GM12865 (cell line): ENCODE data around the gene CDH13.

Source experiments
- DNase-seq: peaks from one replicate; pipeline ENCODE4 v3.0.0; 2010; ENCODE audit warnings: low read depth
- H3K4me3 ChIP-seq: 2 replicates; pipeline ENCODE4 v1.5.1; 2011; ENCODE audit warnings: mild to moderate bottlenecking, low read depth, low read length, control low read depth
- TF ChIP-seq, protein P1 (sequence below): IDR thresholded peaks from 2 replicates; pipeline ENCODE4 v1.5.1; 2011; ENCODE audit warnings: low read length, control low read depth, low read depth, inconsistent platforms; ENCODE audit not compliant: insufficient read depth; ENCODE audit errors: missing control alignments

The CDH13 gene

DNA sequence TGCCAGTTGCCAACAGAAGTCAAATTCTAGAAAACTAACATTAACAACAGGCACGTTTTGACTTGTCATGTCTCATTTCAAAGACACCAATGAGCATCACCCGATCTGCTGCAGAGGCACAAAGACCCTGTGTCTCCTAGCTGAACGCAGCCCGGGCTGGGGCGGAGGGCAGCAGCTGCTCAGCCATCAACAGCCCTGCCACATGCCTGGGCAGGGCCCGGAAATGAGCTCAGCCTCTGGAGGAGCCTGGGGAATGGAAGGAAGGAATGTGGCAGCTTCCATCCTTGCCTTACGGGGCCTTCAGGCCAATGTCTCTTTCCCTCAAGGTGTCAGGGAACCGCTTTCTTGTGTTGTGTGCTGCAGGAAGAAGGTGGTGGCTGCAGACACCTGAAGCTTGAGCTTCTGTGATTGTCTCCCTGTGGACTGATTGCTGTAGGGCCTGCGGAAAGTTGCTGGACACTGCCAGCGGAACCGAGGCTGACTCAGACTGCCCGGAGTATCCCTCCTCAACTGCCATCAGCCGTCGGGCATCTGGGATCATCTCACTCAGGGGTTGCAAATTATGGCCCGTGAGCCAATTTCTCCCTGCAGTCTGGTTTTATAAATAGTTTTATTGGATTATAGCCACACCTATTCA lies 7.3 kb downstream of the CDH13 start:
- DNase-seq, result no peak
- H3K4me3 ChIP-seq, result no peak overlapping the region
- TF ChIP-seq, protein P1, sequence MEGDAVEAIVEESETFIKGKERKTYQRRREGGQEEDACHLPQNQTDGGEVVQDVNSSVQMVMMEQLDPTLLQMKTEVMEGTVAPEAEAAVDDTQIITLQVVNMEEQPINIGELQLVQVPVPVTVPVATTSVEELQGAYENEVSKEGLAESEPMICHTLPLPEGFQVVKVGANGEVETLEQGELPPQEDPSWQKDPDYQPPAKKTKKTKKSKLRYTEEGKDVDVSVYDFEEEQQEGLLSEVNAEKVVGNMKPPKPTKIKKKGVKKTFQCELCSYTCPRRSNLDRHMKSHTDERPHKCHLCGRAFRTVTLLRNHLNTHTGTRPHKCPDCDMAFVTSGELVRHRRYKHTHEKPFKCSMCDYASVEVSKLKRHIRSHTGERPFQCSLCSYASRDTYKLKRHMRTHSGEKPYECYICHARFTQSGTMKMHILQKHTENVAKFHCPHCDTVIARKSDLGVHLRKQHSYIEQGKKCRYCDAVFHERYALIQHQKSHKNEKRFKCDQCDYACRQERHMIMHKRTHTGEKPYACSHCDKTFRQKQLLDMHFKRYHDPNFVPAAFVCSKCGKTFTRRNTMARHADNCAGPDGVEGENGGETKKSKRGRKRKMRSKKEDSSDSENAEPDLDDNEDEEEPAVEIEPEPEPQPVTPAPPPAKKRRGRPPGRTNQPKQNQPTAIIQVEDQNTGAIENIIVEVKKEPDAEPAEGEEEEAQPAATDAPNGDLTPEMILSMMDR, result no peak

DNA sequence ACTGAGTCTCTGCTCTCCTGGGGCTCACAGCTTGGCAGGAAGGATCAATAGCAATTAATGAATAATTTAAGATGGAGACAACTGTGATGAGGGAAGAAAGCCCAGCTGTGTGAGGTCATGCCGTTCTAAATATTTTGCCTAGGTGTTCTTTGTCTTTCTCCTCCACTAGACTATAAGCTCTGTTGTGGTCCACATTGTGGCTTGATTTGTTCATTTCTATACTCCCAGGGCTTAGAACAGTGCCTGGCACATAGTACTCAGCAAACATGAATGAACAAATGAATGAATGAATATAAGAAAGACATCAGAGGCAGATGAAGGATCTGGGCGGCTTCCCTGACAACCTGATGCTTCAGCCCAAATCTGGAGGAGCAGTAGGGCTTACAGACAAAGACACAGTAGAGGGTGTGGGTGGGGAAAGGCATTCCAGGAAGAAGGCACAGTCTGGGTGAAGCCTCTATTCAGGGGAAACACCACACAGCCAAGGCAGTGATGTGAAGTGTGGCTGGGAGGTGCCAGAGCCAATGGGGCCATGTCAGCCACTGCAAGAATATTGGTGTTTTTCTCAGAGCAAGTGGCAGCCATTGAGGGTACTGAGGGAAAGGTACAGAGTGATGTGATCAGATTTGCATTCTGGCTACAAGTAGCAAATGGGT lies 8.3 kb downstream of the CDH13 start:
- DNase-seq, result no peak
- H3K4me3 ChIP-seq, result no peak overlapping the region
- TF ChIP-seq, protein P1, result no peak

GRCh38 chr16:82636485-82636884 lies 9.7 kb downstream of the CDH13 start:
- TF ChIP-seq, protein P1, result no peak
- no peak overlapping the region for H3K4me3 ChIP-seq
- no peak for DNase-seq

- no peak overlapping the region for H3K4me3 ChIP-seq
- TF ChIP-seq, protein P1, result no peak
- DNase-seq, result no peak
Observed at GRCh38 chr16:82636958-82637357, 10.2 kb downstream of the CDH13 start.

DNA sequence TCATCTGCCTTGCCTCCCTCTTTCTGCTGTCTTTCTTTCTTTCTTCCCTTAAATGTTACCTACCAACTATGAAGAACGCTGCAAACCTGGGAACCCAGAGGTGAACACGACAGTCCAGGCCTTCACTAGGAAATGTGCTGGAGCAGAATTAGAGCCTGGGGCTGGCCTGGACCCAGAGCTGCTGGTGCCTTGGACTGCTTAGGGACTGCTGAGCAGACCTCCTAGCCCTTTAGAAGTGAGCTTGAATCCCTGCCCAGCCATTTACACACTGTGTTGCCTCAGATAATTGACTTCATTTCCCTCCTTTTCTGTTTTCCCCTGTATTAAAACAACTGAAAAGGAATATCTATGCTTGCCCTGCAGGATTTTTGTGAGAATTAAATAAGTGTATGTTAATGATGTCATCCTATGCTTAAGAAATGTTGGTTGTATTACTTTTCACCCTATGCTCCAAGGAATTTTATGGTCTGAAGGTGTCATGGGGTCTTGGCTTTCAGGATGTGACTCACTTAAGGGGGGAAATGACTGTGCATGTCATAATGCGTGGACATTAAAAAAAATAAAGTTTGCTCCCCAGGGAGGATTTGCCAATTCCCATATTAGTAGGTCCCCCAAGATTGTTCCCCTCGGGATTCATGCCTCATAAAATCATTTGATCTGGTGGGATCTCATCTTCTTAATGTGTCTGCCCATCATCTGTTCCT lies 11.5 kb downstream of the CDH13 start:
- TF ChIP-seq, protein P1, result no peak
- no peak overlapping the region for H3K4me3 ChIP-seq
- no peak for DNase-seq

- DNase-seq, result no peak
- TF ChIP-seq, protein P1, result no peak
- no peak overlapping the region for H3K4me3 ChIP-seq
Observed at GRCh38 chr16:82639263-82639662, 12.5 kb downstream of the CDH13 start.
